Subcutaneous adipose tissue (tissue), 4 donors: ENCODE results near the gene FXYD7. TPM values are rescaled to one million over a fixed set of nuclear protein-coding genes. Genes with fewer than 3 reads are reported as not detected.

Experiments used
- total RNA-seq, 4 donors: library from RNA; depleted of rRNA; stranded (reverse); fragments of >200 nt; gene quantifications; one replicate each; pipeline ENCODE4 v1.1.0, GENCODE V29; 2016
- TF ChIP-seq, protein P1 (sequence below): fragments of 450-650 bp; IDR thresholded peaks from one replicate; pipeline ENCODE4 v1.5.1; 2016; ENCODE audit warnings: low read depth, mild to moderate bottlenecking, control low read depth, antibody characterized with exemption, moderate library complexity

Gene FXYD7
- total RNA-seq, 4 donors from 2014 or later: 1.1 TPM; not detected in 3

GRCh38 chr19:35119091-35119490, 24.0 kb upstream of the FXYD7 start:
- TF ChIP-seq, protein P1, sequence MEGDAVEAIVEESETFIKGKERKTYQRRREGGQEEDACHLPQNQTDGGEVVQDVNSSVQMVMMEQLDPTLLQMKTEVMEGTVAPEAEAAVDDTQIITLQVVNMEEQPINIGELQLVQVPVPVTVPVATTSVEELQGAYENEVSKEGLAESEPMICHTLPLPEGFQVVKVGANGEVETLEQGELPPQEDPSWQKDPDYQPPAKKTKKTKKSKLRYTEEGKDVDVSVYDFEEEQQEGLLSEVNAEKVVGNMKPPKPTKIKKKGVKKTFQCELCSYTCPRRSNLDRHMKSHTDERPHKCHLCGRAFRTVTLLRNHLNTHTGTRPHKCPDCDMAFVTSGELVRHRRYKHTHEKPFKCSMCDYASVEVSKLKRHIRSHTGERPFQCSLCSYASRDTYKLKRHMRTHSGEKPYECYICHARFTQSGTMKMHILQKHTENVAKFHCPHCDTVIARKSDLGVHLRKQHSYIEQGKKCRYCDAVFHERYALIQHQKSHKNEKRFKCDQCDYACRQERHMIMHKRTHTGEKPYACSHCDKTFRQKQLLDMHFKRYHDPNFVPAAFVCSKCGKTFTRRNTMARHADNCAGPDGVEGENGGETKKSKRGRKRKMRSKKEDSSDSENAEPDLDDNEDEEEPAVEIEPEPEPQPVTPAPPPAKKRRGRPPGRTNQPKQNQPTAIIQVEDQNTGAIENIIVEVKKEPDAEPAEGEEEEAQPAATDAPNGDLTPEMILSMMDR: no peak

DNA sequence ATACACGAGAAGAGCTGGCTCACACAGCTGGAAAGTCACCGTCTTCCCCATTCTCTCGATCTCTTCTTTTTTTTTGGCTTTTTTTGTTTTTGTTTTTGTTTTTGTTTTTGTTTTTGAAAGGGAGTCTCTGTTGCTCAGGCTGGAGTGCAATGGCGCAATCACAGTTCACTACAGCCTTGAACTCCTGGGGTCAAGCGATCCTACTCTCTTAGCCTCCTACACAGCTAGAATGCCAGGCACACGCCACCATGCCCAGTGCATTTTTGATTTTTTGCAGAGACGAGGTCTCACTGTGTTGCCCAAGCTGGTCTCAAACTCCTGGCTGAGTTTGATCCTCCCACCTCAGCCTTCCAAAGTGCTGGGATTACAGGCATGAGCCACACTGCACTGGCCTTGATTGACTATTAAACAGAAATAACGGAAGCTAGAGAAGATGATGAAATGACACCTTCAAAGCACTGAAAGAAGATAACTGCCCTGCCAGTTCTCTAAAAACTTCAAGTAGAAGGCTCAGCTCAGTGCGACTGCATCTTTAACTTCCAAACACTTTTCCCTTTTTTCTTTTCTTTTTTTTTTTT, 23.4 kb upstream of the FXYD7 start:
- TF ChIP-seq, protein P1: no peak

- TF ChIP-seq, protein P1: no peak
Observed at GRCh38 chr19:35120492-35120891, 22.6 kb upstream of the FXYD7 start.

DNA sequence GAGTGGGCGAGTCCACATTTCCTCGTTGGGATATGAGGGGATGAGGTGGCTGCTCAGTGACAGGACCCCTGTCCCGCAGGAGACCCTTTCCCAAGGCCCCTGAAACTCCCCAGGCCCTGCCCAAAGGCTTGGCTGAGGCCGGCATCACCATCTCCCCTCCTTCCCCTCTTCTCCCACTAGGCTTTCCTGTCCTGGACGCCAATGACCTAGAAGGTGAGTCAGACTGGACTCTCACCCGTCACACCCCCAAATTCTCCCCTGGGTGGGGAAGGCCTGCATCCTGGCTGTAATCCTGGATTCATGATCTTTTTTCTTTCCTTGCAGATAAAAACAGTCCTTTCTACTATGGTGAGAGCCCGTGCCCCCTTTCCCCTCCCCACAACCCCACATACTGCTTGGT, 22.2 kb upstream of the FXYD7 start:
- TF ChIP-seq, protein P1: no peak

DNA sequence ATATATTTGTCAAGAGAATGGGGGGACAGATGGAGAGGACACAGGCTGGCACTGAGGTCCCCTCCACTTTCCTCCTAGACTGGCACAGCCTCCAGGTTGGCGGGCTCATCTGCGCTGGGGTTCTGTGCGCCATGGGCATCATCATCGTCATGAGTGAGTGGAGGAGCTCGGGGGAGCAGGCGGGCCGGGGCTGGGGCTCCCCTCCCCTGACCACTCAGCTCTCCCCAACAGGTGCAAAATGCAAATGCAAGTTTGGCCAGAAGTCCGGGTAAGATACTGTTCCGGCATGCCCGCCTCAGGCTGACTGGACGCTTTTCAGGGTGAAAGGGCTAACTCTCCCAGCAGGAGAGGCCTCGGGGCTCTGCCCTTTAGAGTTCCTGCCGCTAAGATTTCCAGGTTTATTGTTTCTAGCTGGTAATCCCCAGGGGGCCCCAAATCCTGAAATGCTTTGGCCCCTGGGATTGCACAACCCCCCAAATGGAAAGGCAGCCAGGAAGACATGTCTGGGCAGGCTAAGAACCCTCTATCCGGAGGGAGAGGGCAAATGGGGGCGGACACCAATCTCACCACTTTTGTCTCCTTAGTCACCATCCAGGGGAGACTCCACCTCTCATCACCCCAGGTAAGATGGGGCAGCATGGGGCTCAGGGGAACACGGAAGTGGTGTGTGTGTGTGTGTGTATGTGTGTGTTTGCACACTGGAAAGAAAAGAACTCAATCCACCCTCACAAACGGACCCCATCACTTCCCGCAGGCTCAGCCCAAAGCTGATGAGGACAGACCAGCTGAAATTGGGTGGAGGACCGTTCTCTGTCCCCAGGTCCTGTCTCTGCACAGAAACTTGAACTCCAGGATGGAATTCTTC, 20.1 kb upstream of the FXYD7 start:
- TF ChIP-seq, protein P1: no peak

GRCh38 chr19:35123573-35123972, 19.5 kb upstream of the FXYD7 start:
- TF ChIP-seq, protein P1: no peak
